DMS153 treated with DMSO at 0.1 percent for 48 hours (cell line): ENCODE measurements around the gene RENBP.

ENCODE experiments used
- DNase-seq: peaks from one replicate; lab custom pipeline; 2025; ENCODE audit not compliant: unreplicated experiment; lab: John Stamatoyannopoulos, UW

Gene RENBP

GRCh38 chrX:153971124-153971449 lies 26.6 kb upstream of the RENBP start:
- DNase-seq = peak; percentile 64

- peak; percentile 42 for DNase-seq
Observed at GRCh38 chrX:153970357-153971123, 26.1 kb upstream of the RENBP start.

GRCh38 chrX:153969904-153970356 lies 25.5 kb upstream of the RENBP start:
- no peak for DNase-seq

GRCh38 chrX:153969125-153969903 lies 24.9 kb upstream of the RENBP start:
- no peak for DNase-seq

- DNase-seq = no peak
Observed at GRCh38 chrX:153968754-153969124, 24.3 kb upstream of the RENBP start.

- no peak for DNase-seq
Observed at GRCh38 chrX:153968255-153968654, 23.8 kb upstream of the RENBP start.

GRCh38 chrX:153967536-153968224 lies 23.2 kb upstream of the RENBP start:
- DNase-seq = no peak

- DNase-seq = no peak
Observed at GRCh38 chrX:153966841-153967535, 22.5 kb upstream of the RENBP start.

GRCh38 chrX:153966283-153966688 lies 21.8 kb upstream of the RENBP start:
- DNase-seq = no peak

GRCh38 chrX:153965406-153965805 lies 21.0 kb upstream of the RENBP start:
- DNase-seq = no peak

- no peak for DNase-seq
Observed at GRCh38 chrX:153964105-153964504, 19.7 kb upstream of the RENBP start.

GRCh38 chrX:153963546-153963945 lies 19.1 kb upstream of the RENBP start:
- DNase-seq = no peak

GRCh38 chrX:153961292-153961691 lies 16.8 kb upstream of the RENBP start:
- no peak for DNase-seq

GRCh38 chrX:153960786-153961185 lies 16.3 kb upstream of the RENBP start:
- DNase-seq = no peak

- no peak for DNase-seq
Observed at GRCh38 chrX:153960077-153960476, 15.6 kb upstream of the RENBP start.

GRCh38 chrX:153959649-153960048 lies 15.2 kb upstream of the RENBP start:
- no peak for DNase-seq

- no peak for DNase-seq
Observed at GRCh38 chrX:153958605-153959004, 14.2 kb upstream of the RENBP start.

GRCh38 chrX:153957224-153957623 lies 12.8 kb upstream of the RENBP start:
- DNase-seq = no peak

- no peak for DNase-seq
Observed at GRCh38 chrX:153956044-153956907, 11.8 kb upstream of the RENBP start.

- DNase-seq = no peak
Observed at GRCh38 chrX:153955228-153955732, 10.8 kb upstream of the RENBP start.
